Panc1 (cell line): ENCODE measurements around the gene MICA. TPM values are rescaled to one million over a fixed set of nuclear protein-coding genes. Genes with fewer than 3 reads are reported as not detected.

Experiments
- ATAC-seq: fragments of 200-7000 bp; cut with Tn5 transposase; 2 replicates; pipeline ENCODE4 v1.9.1; 2020; ENCODE audit warnings: mild to moderate bottlenecking, moderate library complexity
- BruUV-seq: library from RNA; stranded (reverse); fragments of 400-500 nt; replicated peaks from 2 replicates; lab custom pipeline; 2021; lab: Mats Ljungman, UMichigan
- CTCF ChIA-PET: fragments of 300-600 bp; sonication (Branson Sonifier 250); formaldehyde crosslinking; loops from one replicate; lab custom pipeline; 2022; ENCODE audit warnings: antibody characterized with exemption; lab: Charles Lee
- POLR2A ChIA-PET: fragments of 300-600 bp; sonication (Branson Sonifier 250); formaldehyde crosslinking; loops from one replicate; lab custom pipeline; 2022; ENCODE audit warnings: antibody characterized with exemption; lab: Charles Lee
- DNase-seq: peaks from one replicate; pipeline ENCODE4 v3.0.0-alpha.2; 2010; ENCODE audit warnings: low read depth, low spot score
- H3K27ac ChIP-seq: 2 replicates; pipeline ENCODE4 v1.5.1; 2011; ENCODE audit warnings: mild to moderate bottlenecking, low read length, inconsistent platforms
- H3K27me3 ChIP-seq: fragments of 200-500 bp; sonication (Bioruptor generic); 2 replicates; pipeline ENCODE4 v1.6.0; 2014; ENCODE audit warnings: low read length, inconsistent platforms; ENCODE audit not compliant: control insufficient read depth, insufficient read depth
- H3K36me3 ChIP-seq: fragments of 200-500 bp; sonication (Bioruptor generic); 2 replicates; pipeline ENCODE4 v1.5.1; 2014; ENCODE audit warnings: inconsistent platforms, mild to moderate bottlenecking, low read length, moderate library complexity; ENCODE audit not compliant: control insufficient read depth, insufficient read depth
- H3K4me1 ChIP-seq: 2 replicates; pipeline ENCODE4 v1.5.1; 2011; ENCODE audit warnings: inconsistent platforms, mild to moderate bottlenecking, low read length, moderate library complexity; ENCODE audit not compliant: control insufficient read depth, insufficient read depth
- H3K4me3 ChIP-seq, 2 experiments: 2 replicates each; pipeline ENCODE4 v1.5.1; 2011 to 2012; ENCODE audit warnings: low read depth in 2 of 2, low read length in 2 of 2, mild to moderate bottlenecking in 2 of 2, inconsistent platforms in 1 of 2, moderate library complexity in 1 of 2
- H3K9me3 ChIP-seq: fragments of 200-500 bp; sonication (Bioruptor generic); 2 replicates; pipeline ENCODE4 v1.5.1; 2014; ENCODE audit warnings: low read depth, mild to moderate bottlenecking, inconsistent platforms, low read length, moderate library complexity; ENCODE audit not compliant: control insufficient read depth, insufficient read depth
- CTCF ChIP-seq: fragments of 450-650 bp; IDR thresholded peaks from 2 replicates; pipeline ENCODE4 v1.5.1; 2017; ENCODE audit warnings: mild to moderate bottlenecking
- POLR2AphosphoS5 ChIP-seq: IDR thresholded peaks from 2 replicates; pipeline ENCODE4 v1.6.1; 2012; ENCODE audit warnings: mild to moderate bottlenecking, low read depth, low read length, moderate library complexity
- REST ChIP-seq, 2 experiments: IDR thresholded peaks; 2 replicates each; pipeline ENCODE4 v1.6.1; 2011 to 2012; ENCODE audit warnings: low read depth in 2 of 2, control low read depth in 1 of 2, low read length in 1 of 2, mild to moderate bottlenecking in 1 of 2, moderate library complexity in 1 of 2; ENCODE audit not compliant: insufficient read depth in 1 of 2
- SIN3A ChIP-seq: IDR thresholded peaks from 2 replicates; pipeline ENCODE4 v1.6.1; 2012; ENCODE audit warnings: low read depth, mild to moderate bottlenecking, low read length, moderate library complexity, borderline replicate concordance; ENCODE audit not compliant: insufficient read depth
- TCF7L2 ChIP-seq: IDR thresholded peaks from 2 replicates; pipeline ENCODE4 v1.6.1; 2011; ENCODE audit warnings: mild to moderate bottlenecking, low read depth, low read length, inconsistent platforms
- in situ Hi-C: cut with HindIII; loops from 2 replicates; pipeline ENCODE4 v1.10.0; 2016; ENCODE audit warnings: low sequenced_read_pairs, low pct_unique_long_range_greater_than_20kb
- intact Hi-C: fragments of 100-400 bp; cut with micrococcal nuclease; formaldehyde crosslinking; loops from one replicate; pipeline ENCODE4 v1.10.0; 2022; ENCODE audit not compliant: unreplicated experiment
- total RNA-seq: library from RNA; stranded (reverse); gene quantifications from one replicate; pipeline ENCODE4 v1.2.1, GENCODE V29; 2021; ENCODE audit not compliant: unreplicated experiment

The MICA gene
- total RNA-seq, 1 experiment from 2014 or later: 33.9 TPM

GRCh38 chr6:31462026-31462963 is 58.9 kb downstream of the MICA start:
- TF ChIP-seq TCF7L2 (no peak), REST (IDR thresholded peaks at IDR 0.05; ENCODE audit: insufficient read depth in 1 of 2, low read depth in 2 of 2, low read length in 1 of 2) (no peak), CTCF (no peak), POLR2AphosphoS5 (no peak), SIN3A (no peak)
- no TSS peak for BruUV-seq
- Histone ChIP-seq H3K36me3 (no peaks in the 10 kb centered on the region), H3K27me3 (no peaks in the 10 kb centered on the region; the same call in 1 of the 2 replicates), H3K9me3 (no peaks in the 10 kb centered on the region), H3K27ac (no peak overlapping the region), H3K4me3 (peak overlapping the region; percentile 26 to 44; a peak in 2 of 4 replicates), H3K4me1 (peaks cover 4% of the 10 kb centered on the region)
- DNase-seq: no peak
- CTCF ChIA-PET: interaction anchor here (0.6 kb wide), 1 partner anchor 151 kb away, joined by 6 read pairs; no protein-coding TSS in a partner anchor
- in situ Hi-C loops (no loop called here), intact Hi-C loops (no loop called here)
- POLR2A ChIA-PET: no interaction called here
- no peak; the same call in 1 of the 2 replicates for ATAC-seq

- no peaks in the 10 kb centered on the region; the same call in 1 of the 2 replicates for H3K27me3 ChIP-seq
- TF ChIP-seq CTCF (no peak), SIN3A (no peak), TCF7L2 (no peak), REST (IDR thresholded peaks at IDR 0.05; ENCODE audit: insufficient read depth in 1 of 2, low read depth in 2 of 2, low read length in 1 of 2) (no peak), POLR2AphosphoS5 (no peak)
- no peaks in the 10 kb centered on the region for H3K36me3 ChIP-seq
- DNase-seq (no peak), ATAC-seq (peak; percentile 98)
- in situ Hi-C loops (no loop called here), intact Hi-C loops (no loop called here)
- peaks cover 4% of the 10 kb centered on the region for H3K4me1 ChIP-seq
- CTCF ChIA-PET: interaction anchor here (0.6 kb wide), 1 partner anchor 150 kb away, joined by 6 read pairs; no protein-coding TSS in a partner anchor
- no TSS peak for BruUV-seq
- peak overlapping the region; percentile 26 to 44 for H3K4me3 ChIP-seq
- no peak overlapping the region for H3K27ac ChIP-seq
- POLR2A ChIA-PET: no interaction called here
- no peaks in the 10 kb centered on the region for H3K9me3 ChIP-seq
Measured at GRCh38 chr6:31462964-31463870, 59.8 kb downstream of the MICA start.
